Thyroid gland (tissue), 4 donors: Measurements from ENCODE around the gene OMP. TPM values are rescaled to one million over a fixed set of nuclear protein-coding genes. Genes with fewer than 3 reads are reported as not detected.

Experiments
- DNase-seq, 2 donors: peaks; one replicate each; pipeline ENCODE4 v3.0.0-alpha.2; 2019
- H3K27ac ChIP-seq, 3 donors: fragments of 200-600 bp; sonication (generic); 1 replicate in 2 of 3; 2 replicates in 1 of 3; pipeline ENCODE4 v1.5.1; 2016 to 2019; ENCODE audit warnings: mild to moderate bottlenecking in 1 of 3, moderate library complexity in 1 of 3
- H3K27me3 ChIP-seq: fragments of 200-600 bp; sonication (generic); one replicate; pipeline ENCODE4 v1.5.1; 2019
- H3K36me3 ChIP-seq, 2 donors: fragments of 200-600 bp; sonication (generic); one replicate each; pipeline ENCODE4 v1.5.1; 2016 to 2019
- H3K4me1 ChIP-seq, 2 donors: fragments of 200-600 bp; sonication (generic); one replicate each; pipeline ENCODE4 v1.5.1; 2017 to 2019
- H3K4me3 ChIP-seq, 3 donors: fragments of 200-600 bp; sonication (generic); replicated peaks in 1 of 3; 1 replicate in 2 of 3; 2 replicates in 1 of 3; pipeline ENCODE4 v1.5.1; 2016; ENCODE audit warnings: mild to moderate bottlenecking in 1 of 3
- H3K9me3 ChIP-seq: fragments of 200-600 bp; sonication (generic); one replicate; pipeline ENCODE4 v1.5.1; 2017
- POLR2A ChIP-seq, 2 donors: fragments of 450-650 bp; IDR thresholded peaks; one replicate each; pipeline ENCODE4 v1.6.1; 2017; ENCODE audit warnings: antibody characterized with exemption in 2 of 2, mild to moderate bottlenecking in 2 of 2, moderate library complexity in 1 of 2
- WGBS, 2 donors: methylation state at CpG; one replicate each; pipeline ENCODE4 v1.1.5; 2017; 5-methylcytosine and 5-hydroxymethylcytosine counted together
- intact Hi-C: fragments of 100-400 bp; cut with DNase I; formaldehyde crosslinking; loops from one replicate; pipeline ENCODE4 v1.15.1; 2023
- total RNA-seq, 4 donors: library from RNA; depleted of rRNA; stranded (reverse); fragments of >200 nt; gene quantifications; one replicate each; pipeline ENCODE4 v1.2.3, GENCODE V29; 2016
- TF ChIP-seq, protein P1 (sequence below), 6 experiments: fragments of 200-600 bp in 3 of 6; fragments of 450-650 bp in 3 of 6; sonication (generic) in 3 of 6; IDR thresholded peaks; one replicate each; pipeline ENCODE4 v1.5.1; 2016 to 2019; ENCODE audit warnings: antibody characterized with exemption in 6 of 6, mild to moderate bottlenecking in 2 of 6, inconsistent platforms in 1 of 6, moderate library complexity in 1 of 6

Gene OMP
- total RNA-seq, 4 donors from 2014 or later = 2.3 TPM; not detected in 3

DNA sequence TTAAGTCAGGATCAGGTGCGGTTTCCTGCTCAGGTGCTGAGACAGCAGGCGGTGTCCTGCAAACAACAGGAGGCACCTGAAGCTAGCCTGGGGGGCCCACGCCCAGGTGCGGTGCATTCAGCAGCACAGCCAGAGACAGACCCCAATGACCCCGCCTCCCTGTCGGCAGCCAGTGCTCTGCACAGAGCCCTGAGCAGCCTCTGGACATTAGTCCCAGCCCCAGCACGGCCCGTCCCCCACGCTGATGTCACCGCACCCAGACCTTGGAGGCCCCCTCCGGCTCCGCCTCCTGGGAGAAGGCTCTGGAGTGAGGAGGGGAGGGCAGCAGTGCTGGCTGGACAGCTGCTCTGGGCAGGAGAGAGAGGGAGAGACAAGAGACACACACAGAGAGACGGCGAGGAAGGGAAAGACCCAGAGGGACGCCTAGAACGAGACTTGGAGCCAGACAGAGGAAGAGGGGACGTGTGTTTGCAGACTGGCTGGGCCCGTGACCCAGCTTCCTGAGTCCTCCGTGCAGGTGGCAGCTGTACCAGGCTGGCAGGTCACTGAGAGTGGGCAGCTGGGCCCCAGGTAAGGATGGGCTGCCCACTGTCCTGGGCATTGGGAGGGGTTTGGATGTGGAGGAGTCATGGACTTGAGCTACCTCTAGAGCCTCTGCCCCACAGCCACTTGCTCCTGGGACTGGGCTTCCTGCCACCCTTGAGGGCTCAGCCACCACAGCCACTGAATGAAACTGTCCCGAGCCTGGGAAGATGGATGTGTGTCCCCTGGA, 25.5 kb downstream of the OMP start, which contains the start of gene MYO7A:
MYO7A (plus strand) TSS at position 327 of the 772 bp plus-strand sequence. CDS start 2,389 bp downstream, outside the sequence.
- peak within 1 kb of the TSS in 1 of 3 donors; percentile 29 for H3K4me3 ChIP-seq
- H3K27ac ChIP-seq = no peak within 1 kb of the TSS
- TF ChIP-seq POLR2A (IDR thresholded peaks at IDR 0.05) = peak in 1 of 2 donors; percentile 53
- TF ChIP-seq, protein P1, sequence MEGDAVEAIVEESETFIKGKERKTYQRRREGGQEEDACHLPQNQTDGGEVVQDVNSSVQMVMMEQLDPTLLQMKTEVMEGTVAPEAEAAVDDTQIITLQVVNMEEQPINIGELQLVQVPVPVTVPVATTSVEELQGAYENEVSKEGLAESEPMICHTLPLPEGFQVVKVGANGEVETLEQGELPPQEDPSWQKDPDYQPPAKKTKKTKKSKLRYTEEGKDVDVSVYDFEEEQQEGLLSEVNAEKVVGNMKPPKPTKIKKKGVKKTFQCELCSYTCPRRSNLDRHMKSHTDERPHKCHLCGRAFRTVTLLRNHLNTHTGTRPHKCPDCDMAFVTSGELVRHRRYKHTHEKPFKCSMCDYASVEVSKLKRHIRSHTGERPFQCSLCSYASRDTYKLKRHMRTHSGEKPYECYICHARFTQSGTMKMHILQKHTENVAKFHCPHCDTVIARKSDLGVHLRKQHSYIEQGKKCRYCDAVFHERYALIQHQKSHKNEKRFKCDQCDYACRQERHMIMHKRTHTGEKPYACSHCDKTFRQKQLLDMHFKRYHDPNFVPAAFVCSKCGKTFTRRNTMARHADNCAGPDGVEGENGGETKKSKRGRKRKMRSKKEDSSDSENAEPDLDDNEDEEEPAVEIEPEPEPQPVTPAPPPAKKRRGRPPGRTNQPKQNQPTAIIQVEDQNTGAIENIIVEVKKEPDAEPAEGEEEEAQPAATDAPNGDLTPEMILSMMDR (IDR thresholded peaks at IDR 0.05) = no peak
- H3K27me3 ChIP-seq = no peaks in the 10 kb centered on the region
- H3K9me3 ChIP-seq = no peaks in the 10 kb centered on the region
- H3K4me1 ChIP-seq = peaks cover 11 to 16% of the 10 kb centered on the region in 2 donors
- peak; percentile 88 for DNase-seq
- H3K36me3 ChIP-seq = no peaks in the 10 kb centered on the region
- 15 to 23% methylated on average over 10 to 19 of the region's 20 CpGs for WGBS, 2 donors
- intact Hi-C loops = loop anchor here (5.0 to 10.0 kb wide), 2 partner anchors 59 to 427 kb away; no protein-coding TSS in a partner anchor

DNA sequence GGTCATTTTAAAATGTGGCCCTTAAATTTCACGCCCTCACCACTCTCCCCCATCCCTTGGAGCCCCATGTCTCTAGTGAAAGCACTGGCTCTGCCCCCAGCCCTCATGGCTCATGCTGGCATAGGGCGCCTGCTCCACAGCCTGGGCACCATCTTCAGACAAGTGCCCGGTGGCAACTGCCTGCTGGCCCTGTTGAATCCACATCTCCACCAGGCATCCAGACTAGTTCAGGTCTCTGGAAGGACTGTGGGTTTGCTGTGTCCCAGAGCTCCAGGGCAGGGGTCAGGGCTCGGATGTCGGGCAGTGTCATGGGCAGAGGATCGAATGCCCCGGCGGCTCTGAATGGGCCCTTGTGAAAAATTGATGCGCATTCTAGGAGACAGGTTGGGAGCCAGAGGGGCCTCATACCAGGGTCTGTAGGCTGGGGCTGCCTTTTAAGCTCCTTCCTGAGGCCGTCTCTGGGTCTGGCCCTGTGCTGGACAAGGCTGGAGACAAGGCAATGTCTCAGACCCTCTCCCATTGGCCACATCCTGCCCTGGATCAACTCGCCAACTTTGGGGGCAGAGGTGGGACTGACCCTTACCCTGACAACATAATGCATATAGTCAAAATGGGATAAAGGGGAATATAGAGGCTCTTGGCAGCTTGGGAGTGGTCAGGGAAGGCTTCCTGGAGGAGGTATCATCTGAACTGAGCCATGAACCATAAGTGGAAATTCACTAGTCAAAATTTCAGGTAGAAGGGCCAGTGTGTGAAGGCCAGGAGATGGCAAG, 26.6 kb downstream of the OMP start:
- DNase-seq = no peak
- WGBS, 2 donors = 87 to 91% methylated on average over 9 to 11 of the region's 11 CpGs
- Histone ChIP-seq H3K9me3 (no peaks in the 10 kb centered on the region), H3K4me3 (no peak overlapping the region), H3K36me3 (no peaks in the 10 kb centered on the region), H3K27me3 (no peaks in the 10 kb centered on the region), H3K27ac (no peak overlapping the region), H3K4me1 (peaks cover 11 to 16% of the 10 kb centered on the region in 2 donors)
- intact Hi-C loops = loop anchor here (5.0 to 10.0 kb wide), 2 partner anchors 58 to 426 kb away; no protein-coding TSS in a partner anchor
- TF ChIP-seq POLR2A (IDR thresholded peaks at IDR 0.05) = no peak
- TF ChIP-seq, protein P1 (IDR thresholded peaks at IDR 0.05) = no peak

DNA sequence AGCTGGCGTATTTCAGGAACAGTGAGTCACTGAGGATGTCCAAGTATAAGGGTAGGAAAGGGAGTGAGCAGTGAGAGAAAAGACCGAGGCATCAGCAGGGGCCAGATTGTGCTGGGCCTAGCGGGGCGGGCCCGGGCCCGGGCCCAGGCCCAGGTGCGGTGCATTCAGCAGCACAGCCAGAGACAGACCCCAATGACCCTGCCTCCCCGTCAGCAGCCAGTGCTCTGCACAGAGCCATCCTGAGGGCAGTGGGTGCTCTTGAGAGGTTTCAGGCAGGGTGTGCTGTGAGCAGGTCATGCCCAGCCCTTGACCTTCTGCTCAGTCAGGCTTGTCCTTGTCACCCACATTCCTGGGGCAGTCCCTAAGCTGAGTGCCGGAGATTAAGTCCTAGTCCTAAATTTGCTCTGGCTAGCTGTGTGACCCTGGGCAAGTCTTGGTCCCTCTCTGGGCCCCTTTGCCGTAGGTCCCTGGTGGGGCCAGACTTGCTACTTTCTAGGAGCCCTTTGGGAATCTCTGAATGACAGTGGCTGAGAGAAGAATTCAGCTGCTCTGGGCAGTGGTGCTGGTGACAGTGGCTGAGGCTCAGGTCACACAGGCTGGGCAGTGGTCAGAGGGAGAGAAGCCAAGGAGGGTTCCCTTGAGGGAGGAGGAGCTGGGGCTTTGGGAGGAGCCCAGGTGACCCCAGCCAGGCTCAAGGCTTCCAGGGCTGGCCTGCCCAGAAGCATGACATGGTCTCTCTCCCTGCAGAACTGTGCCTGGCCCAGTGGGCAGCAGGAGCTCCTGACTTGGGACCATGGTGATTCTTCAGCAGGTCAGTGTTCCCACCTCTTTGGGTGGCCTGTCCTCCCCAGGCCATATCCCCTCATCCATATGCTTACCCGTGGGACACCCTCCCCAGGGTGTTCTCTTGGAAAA, 27.5 kb downstream of the OMP start:
- Histone ChIP-seq H3K4me3 (no peak overlapping the region), H3K4me1 (peaks cover 11 to 16% of the 10 kb centered on the region in 2 donors), H3K9me3 (no peaks in the 10 kb centered on the region), H3K27ac (no peak overlapping the region), H3K27me3 (no peaks in the 10 kb centered on the region), H3K36me3 (no peaks in the 10 kb centered on the region)
- TF ChIP-seq, protein P1 (IDR thresholded peaks at IDR 0.05) = no peak
- no peak for TF ChIP-seq POLR2A (IDR thresholded peaks at IDR 0.05)
- no peak for DNase-seq
- intact Hi-C loops = loop anchor here (5.0 to 10.0 kb wide), 2 partner anchors 57 to 425 kb away; no protein-coding TSS in a partner anchor
- WGBS, 2 donors = 95 to 96% methylated on average over 11 of the region's 11 CpGs

DNA sequence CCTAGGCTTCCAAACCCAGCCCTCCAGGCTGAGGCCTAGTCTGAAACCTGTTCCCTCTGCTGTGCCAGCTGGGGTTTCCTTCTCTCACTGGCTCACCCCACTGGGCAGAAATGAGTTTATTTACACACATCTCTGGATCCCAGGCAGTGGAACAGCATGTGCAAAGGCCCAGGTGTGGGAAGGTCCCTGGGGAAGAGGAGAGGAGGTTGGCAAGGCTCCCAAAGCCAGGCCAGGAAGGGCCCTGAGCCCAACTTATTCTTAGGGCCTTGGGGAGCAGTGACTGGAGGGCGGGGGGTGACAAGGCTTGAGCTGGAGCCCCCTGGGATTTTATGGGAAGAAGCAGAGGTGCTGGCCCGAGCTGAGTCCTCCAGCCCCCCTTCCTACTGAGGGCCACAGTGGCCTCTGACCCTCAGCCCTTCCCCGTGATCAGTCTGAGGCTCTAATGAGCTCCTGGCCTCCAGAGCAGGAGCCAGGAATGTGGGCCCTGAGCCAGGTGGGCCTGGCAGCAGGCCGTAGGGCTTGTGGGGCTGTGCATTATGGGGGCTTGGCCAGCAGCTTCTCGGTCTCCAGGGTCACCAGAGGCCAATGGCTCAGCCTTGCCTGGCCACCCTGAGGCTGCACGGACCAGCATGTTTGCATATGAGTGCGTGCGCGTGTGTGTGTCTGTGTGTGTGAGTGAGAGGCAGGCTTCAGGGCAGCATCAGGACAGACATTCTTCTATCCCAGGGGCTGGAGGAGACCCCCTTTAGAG, 28.3 kb downstream of the OMP start:
- intact Hi-C loops = no loop called here
- 68 to 75% methylated on average over 7 to 8 of the region's 9 CpGs for WGBS, 2 donors

More for the DNA sequence above, 28.3 kb downstream of the OMP start:
- Histone ChIP-seq H3K4me3 (no peak overlapping the region), H3K27me3 (no peaks in the 10 kb centered on the region), H3K36me3 (no peaks in the 10 kb centered on the region), H3K27ac (no peak overlapping the region), H3K9me3 (no peaks in the 10 kb centered on the region), H3K4me1 (peaks cover 11 to 16% of the 10 kb centered on the region in 2 donors)
- no peak for TF ChIP-seq POLR2A (IDR thresholded peaks at IDR 0.05)
- TF ChIP-seq, protein P1 (IDR thresholded peaks at IDR 0.05) = no peak
- DNase-seq = peak; percentile 56 to 70
